GM23338 (cell line): ENCODE data around the gene NWD2. TPM values are rescaled to one million over a fixed set of nuclear protein-coding genes. Genes with fewer than 3 reads are reported as not detected.

Experiments
- ATAC-seq: fragments of 200-7000 bp; cut with Tn5 transposase; 3 replicates; pipeline ENCODE4 v1.9.1; 2020
- DNase-seq: peaks from one replicate; pipeline ENCODE4 v3.0.0-alpha.2; 2015; ENCODE audit warnings: low spot score
- H2AFZ ChIP-seq: fragments of 200-600 bp; sonication (generic); 2 replicates; pipeline ENCODE4 v1.8.0; 2016; ENCODE audit warnings: antibody characterized with exemption, mild to moderate bottlenecking, moderate library complexity
- H3F3A ChIP-seq: fragments of 200-600 bp; sonication (generic); replicated peaks from 2 replicates; pipeline ENCODE4 v1.8.0; 2017; ENCODE audit warnings: antibody characterized with exemption, mixed run types, low read depth
- H3K27ac ChIP-seq: fragments of 200-600 bp; sonication (generic); 2 replicates; pipeline ENCODE4 v1.6.1; 2016; ENCODE audit warnings: low read depth
- H3K27me3 ChIP-seq: fragments of 200-600 bp; sonication (generic); 2 replicates; pipeline ENCODE4 v1.8.0; 2016; ENCODE audit warnings: mild to moderate bottlenecking, mixed run types, moderate library complexity; ENCODE audit not compliant: insufficient read depth
- H3K36me3 ChIP-seq: fragments of 200-600 bp; sonication (generic); 2 replicates; pipeline ENCODE4 v1.8.0; 2016; ENCODE audit warnings: mild to moderate bottlenecking; ENCODE audit not compliant: insufficient read depth
- H3K4me1 ChIP-seq: fragments of 200-600 bp; sonication (generic); 2 replicates; pipeline ENCODE4 v1.8.0; 2016; ENCODE audit warnings: mild to moderate bottlenecking, moderate library complexity; ENCODE audit not compliant: insufficient read depth
- H3K4me2 ChIP-seq: fragments of 200-600 bp; sonication (generic); 2 replicates; pipeline ENCODE4 v1.7.1; 2017; ENCODE audit warnings: mixed run types
- H3K4me3 ChIP-seq: fragments of 200-600 bp; sonication (generic); 2 replicates; pipeline ENCODE4 v1.6.1; 2016; ENCODE audit warnings: mixed run types
- H3K79me2 ChIP-seq: fragments of 200-600 bp; sonication (generic); replicated peaks from 2 replicates; pipeline ENCODE4 v1.8.0; 2017; ENCODE audit warnings: mild to moderate bottlenecking; ENCODE audit not compliant: insufficient read depth
- H3K9me2 ChIP-seq: fragments of 200-600 bp; sonication (generic); 2 replicates; pipeline ENCODE4 v1.8.0; 2017; ENCODE audit not compliant: insufficient read depth
- H4K20me1 ChIP-seq: fragments of 200-600 bp; sonication (generic); replicated peaks from 2 replicates; pipeline ENCODE4 v1.8.0; 2017; ENCODE audit warnings: mild to moderate bottlenecking; ENCODE audit not compliant: insufficient read depth
- H3K27ac Mint-ChIP-seq: 2 replicates; pipeline ENCODE4 v1.8.0; 2020; ENCODE audit warnings: inconsistent platforms, mild to moderate bottlenecking, moderate library complexity, mixed read lengths
- H3K27me3 Mint-ChIP-seq: 3 replicates; pipeline ENCODE4 v1.8.0; 2022; ENCODE audit warnings: low read depth, mild to moderate bottlenecking, moderate library complexity, mixed read lengths, inconsistent platforms; ENCODE audit not compliant: insufficient read depth, poor library complexity
- H3K36me3 Mint-ChIP-seq: 3 replicates; pipeline ENCODE4 v1.8.0; 2021; ENCODE audit warnings: low read depth, mild to moderate bottlenecking, inconsistent platforms, moderate library complexity, mixed read lengths
- H3K4me1 Mint-ChIP-seq: 3 replicates; pipeline ENCODE4 v1.8.0; 2020; ENCODE audit warnings: mild to moderate bottlenecking, inconsistent platforms, mixed read lengths
- H3K4me3 Mint-ChIP-seq: 3 replicates; pipeline ENCODE4 v1.8.0; 2021; ENCODE audit warnings: moderate library complexity, mild to moderate bottlenecking, inconsistent platforms, mixed read lengths
- H3K9me3 Mint-ChIP-seq: 3 replicates; pipeline ENCODE4 v1.8.0; 2020; ENCODE audit warnings: moderate library complexity, mild to moderate bottlenecking, inconsistent platforms, mixed read lengths
- CREB1 ChIP-seq: fragments of 250-450 bp; sonication (Bioruptor Pico); IDR thresholded peaks from 2 replicates; pipeline ENCODE4 v1.5.0; 2020; ENCODE audit warnings: low read depth, mild to moderate bottlenecking, moderate library complexity
- ETS1 ChIP-seq: IDR thresholded peaks from 2 replicates; pipeline ENCODE4 v1.6.1; 2016; ENCODE audit warnings: antibody characterized with exemption
- EZH2phosphoT487 ChIP-seq: fragments of 200-600 bp; sonication (generic); IDR thresholded peaks from one replicate; pipeline ENCODE4 v1.8.1; 2018; ENCODE audit warnings: antibody characterized with exemption; ENCODE audit not compliant: unreplicated experiment
- JUNB ChIP-seq: IDR thresholded peaks from one replicate; pipeline ENCODE4 v1.6.1; 2016; ENCODE audit warnings: antibody characterized with exemption; ENCODE audit not compliant: unreplicated experiment
- POLR2AphosphoS5 ChIP-seq: IDR thresholded peaks from 2 replicates; pipeline ENCODE4 v1.6.1; 2016; ENCODE audit warnings: antibody characterized with exemption, low read depth
- STAT1 ChIP-seq: IDR thresholded peaks from one replicate; pipeline ENCODE4 v1.6.1; 2016; ENCODE audit warnings: antibody characterized with exemption; ENCODE audit not compliant: unreplicated experiment
- ZNF331 ChIP-seq: fragments of 250-450 bp; sonication (Bioruptor Pico); IDR thresholded peaks from 2 replicates; pipeline ENCODE4 v1.5.0; 2020; ENCODE audit warnings: low read depth, mild to moderate bottlenecking, moderate library complexity
- polyA plus RNA-seq: library from polyadenylated mRNA; unstranded; fragments of >200 nt; fragmentation: Nextera tagmentation; extraction: Ambion mirVana; gene quantifications from 2 replicates; pipeline ENCODE4 v1.2.1, GENCODE V29; 2016
- total RNA-seq: library from RNA; depleted of rRNA; stranded (reverse); fragments of >200 nt; shearing (Covaris generic); gene quantifications from 2 replicates; pipeline ENCODE4 v1.2.3, GENCODE V29; 2014
- TF ChIP-seq, protein P1 (sequence below): IDR thresholded peaks from one replicate; pipeline ENCODE4 v1.6.1; 2018; ENCODE audit warnings: antibody characterized with exemption; ENCODE audit not compliant: unreplicated experiment
- TF ChIP-seq, protein P2 (sequence below): fragments of 250-450 bp; sonication (Bioruptor Pico); IDR thresholded peaks from 2 replicates; pipeline ENCODE4 v1.5.0; 2020; ENCODE audit warnings: mild to moderate bottlenecking, moderate library complexity

Gene NWD2
- total and polyA plus RNA-seq, 2 experiments from 2014 or later: 0.07 TPM; not detected in 1

GRCh38 chr4:37219990-37220389, 24.6 kb upstream of the NWD2 start:
- Histone ChIP-seq H3K79me2 (no peaks in the 10 kb centered on the region), H4K20me1 (no peaks in the 10 kb centered on the region), H3K9me2 (no peaks in the 10 kb centered on the region), H3K36me3 (no peaks in the 10 kb centered on the region), H3K27me3 (no peaks in the 10 kb centered on the region), H2AFZ (no peak overlapping the region), H3K27ac (no peak overlapping the region), H3K4me2 (no peak overlapping the region), H3K4me1 (no peaks in the 10 kb centered on the region), H3K4me3 (no peak overlapping the region), H3F3A (no peaks in the 10 kb centered on the region)
- no peaks in the 10 kb centered on the region for H3K36me3 Mint-ChIP-seq
- H3K4me3 Mint-ChIP-seq: no peak overlapping the region
- H3K27ac Mint-ChIP-seq: no peak overlapping the region
- no peak for ATAC-seq
- no peaks in the 10 kb centered on the region for H3K9me3 Mint-ChIP-seq
- no peaks in the 10 kb centered on the region for H3K4me1 Mint-ChIP-seq
- no peak for TF ChIP-seq JUNB
- TF ChIP-seq EZH2phosphoT487: no peak
- TF ChIP-seq, protein P1, sequence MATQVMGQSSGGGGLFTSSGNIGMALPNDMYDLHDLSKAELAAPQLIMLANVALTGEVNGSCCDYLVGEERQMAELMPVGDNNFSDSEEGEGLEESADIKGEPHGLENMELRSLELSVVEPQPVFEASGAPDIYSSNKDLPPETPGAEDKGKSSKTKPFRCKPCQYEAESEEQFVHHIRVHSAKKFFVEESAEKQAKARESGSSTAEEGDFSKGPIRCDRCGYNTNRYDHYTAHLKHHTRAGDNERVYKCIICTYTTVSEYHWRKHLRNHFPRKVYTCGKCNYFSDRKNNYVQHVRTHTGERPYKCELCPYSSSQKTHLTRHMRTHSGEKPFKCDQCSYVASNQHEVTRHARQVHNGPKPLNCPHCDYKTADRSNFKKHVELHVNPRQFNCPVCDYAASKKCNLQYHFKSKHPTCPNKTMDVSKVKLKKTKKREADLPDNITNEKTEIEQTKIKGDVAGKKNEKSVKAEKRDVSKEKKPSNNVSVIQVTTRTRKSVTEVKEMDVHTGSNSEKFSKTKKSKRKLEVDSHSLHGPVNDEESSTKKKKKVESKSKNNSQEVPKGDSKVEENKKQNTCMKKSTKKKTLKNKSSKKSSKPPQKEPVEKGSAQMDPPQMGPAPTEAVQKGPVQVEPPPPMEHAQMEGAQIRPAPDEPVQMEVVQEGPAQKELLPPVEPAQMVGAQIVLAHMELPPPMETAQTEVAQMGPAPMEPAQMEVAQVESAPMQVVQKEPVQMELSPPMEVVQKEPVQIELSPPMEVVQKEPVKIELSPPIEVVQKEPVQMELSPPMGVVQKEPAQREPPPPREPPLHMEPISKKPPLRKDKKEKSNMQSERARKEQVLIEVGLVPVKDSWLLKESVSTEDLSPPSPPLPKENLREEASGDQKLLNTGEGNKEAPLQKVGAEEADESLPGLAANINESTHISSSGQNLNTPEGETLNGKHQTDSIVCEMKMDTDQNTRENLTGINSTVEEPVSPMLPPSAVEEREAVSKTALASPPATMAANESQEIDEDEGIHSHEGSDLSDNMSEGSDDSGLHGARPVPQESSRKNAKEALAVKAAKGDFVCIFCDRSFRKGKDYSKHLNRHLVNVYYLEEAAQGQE: no peak
- TF ChIP-seq ETS1: no peak
- TF ChIP-seq, protein P2, sequence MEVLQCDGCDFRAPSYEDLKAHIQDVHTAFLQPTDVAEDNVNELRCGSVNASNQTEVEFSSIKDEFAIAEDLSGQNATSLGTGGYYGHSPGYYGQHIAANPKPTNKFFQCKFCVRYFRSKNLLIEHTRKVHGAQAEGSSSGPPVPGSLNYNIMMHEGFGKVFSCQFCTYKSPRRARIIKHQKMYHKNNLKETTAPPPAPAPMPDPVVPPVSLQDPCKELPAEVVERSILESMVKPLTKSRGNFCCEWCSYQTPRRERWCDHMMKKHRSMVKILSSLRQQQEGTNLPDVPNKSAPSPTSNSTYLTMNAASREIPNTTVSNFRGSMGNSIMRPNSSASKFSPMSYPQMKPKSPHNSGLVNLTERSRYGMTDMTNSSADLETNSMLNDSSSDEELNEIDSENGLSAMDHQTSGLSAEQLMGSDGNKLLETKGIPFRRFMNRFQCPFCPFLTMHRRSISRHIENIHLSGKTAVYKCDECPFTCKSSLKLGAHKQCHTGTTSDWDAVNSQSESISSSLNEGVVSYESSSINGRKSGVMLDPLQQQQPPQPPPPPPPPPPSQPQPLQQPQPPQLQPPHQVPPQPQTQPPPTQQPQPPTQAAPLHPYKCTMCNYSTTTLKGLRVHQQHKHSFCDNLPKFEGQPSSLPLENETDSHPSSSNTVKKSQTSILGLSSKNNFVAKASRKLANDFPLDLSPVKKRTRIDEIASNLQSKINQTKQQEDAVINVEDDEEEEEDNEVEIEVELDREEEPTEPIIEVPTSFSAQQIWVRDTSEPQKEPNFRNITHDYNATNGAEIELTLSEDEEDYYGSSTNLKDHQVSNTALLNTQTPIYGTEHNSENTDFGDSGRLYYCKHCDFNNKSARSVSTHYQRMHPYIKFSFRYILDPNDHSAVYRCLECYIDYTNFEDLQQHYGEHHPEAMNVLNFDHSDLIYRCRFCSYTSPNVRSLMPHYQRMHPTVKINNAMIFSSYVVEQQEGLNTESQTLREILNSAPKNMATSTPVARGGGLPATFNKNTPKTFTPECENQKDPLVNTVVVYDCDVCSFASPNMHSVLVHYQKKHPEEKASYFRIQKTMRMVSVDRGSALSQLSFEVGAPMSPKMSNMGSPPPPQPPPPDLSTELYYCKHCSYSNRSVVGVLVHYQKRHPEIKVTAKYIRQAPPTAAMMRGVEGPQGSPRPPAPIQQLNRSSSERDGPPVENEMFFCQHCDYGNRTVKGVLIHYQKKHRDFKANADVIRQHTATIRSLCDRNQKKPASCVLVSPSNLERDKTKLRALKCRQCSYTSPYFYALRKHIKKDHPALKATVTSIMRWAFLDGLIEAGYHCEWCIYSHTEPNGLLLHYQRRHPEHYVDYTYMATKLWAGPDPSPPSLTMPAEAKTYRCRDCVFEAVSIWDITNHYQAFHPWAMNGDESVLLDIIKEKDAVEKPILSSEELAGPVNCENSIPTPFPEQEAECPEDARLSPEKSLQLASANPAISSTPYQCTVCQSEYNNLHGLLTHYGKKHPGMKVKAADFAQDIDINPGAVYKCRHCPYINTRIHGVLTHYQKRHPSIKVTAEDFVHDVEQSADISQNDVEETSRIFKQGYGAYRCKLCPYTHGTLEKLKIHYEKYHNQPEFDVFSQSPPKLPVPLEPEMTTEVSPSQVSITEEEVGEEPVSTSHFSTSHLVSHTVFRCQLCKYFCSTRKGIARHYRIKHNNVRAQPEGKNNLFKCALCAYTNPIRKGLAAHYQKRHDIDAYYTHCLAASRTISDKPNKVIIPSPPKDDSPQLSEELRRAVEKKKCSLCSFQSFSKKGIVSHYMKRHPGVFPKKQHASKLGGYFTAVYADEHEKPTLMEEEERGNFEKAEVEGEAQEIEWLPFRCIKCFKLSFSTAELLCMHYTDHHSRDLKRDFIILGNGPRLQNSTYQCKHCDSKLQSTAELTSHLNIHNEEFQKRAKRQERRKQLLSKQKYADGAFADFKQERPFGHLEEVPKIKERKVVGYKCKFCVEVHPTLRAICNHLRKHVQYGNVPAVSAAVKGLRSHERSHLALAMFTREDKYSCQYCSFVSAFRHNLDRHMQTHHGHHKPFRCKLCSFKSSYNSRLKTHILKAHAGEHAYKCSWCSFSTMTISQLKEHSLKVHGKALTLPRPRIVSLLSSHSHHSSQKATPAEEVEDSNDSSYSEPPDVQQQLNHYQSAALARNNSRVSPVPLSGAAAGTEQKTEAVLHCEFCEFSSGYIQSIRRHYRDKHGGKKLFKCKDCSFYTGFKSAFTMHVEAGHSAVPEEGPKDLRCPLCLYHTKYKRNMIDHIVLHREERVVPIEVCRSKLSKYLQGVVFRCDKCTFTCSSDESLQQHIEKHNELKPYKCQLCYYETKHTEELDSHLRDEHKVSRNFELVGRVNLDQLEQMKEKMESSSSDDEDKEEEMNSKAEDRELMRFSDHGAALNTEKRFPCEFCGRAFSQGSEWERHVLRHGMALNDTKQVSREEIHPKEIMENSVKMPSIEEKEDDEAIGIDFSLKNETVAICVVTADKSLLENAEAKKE (CRISPR knock-in tag): no peak
- TF ChIP-seq ZNF331 (CRISPR knock-in tag): no peak
- no peak for TF ChIP-seq STAT1
- no peak for TF ChIP-seq CREB1 (CRISPR knock-in tag)
- TF ChIP-seq POLR2AphosphoS5: no peak
- DNase-seq: no peak
- H3K27me3 Mint-ChIP-seq: no peaks in the 10 kb centered on the region
